CD4-positive, alpha-beta T cell treated with Interleukin-21 for 1 hour (primary cell): Measurements from ENCODE around the gene ERGIC3.
"Not testable (repeated sequence)": the region's sequence is repeated elsewhere in the genome, so short reads cannot be mapped to it uniquely, and the experiment has no call there.

Experiments used
- DNase-seq: peaks from one replicate; pipeline ENCODE4 v3.0.0-alpha.2; 2020

The ERGIC3 gene

DNA sequence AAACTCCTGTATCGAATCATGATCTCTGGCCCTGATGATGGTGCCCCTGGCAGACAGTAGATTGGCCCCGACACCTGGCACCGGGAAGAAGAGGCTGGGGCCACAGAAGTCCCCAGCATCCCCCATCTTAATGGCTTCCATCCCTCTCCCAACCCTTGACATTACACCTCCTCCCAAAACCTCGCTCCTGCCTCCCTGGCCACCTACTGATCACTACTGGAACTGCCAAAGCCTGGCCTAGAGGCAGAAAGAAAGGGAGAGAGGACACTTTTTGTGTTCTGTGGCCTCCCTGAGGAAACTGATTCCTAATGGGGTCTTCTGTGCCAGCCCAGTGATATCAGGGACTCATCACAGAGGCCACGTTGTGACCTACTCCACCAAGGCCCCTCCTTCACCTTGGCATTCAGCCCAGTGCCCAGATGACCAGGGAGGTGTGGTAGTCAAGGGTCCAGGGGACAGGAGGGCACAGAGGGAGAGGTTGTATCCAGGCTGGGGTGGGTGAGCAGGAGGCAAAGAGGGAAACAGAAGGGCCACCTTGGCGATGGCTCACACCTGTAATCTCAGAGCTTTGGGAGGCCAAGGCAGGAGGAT lies 18.5 kb upstream of the ERGIC3 start:
- DNase-seq = peak; percentile 13

DNA sequence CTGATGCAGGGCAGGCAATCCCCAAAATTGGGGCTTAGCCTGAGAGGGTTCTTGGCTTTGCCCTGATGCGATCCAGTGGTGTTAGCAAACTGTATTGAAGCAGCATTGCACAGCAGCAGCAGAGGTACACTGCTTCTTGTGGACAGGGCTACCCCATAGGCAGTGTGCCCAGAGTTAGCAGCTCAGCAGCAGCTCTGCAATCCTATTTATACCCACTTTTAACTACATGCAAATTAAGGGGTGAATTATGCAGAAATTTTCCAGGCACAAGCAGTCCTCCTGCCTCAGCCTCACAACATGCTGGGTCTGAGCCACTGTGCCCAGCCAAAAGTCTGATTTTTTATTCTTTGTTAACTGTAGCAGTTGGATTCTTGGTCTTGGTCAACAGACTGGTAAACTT lies 16.2 kb upstream of the ERGIC3 start:
- DNase-seq = no peak

DNA sequence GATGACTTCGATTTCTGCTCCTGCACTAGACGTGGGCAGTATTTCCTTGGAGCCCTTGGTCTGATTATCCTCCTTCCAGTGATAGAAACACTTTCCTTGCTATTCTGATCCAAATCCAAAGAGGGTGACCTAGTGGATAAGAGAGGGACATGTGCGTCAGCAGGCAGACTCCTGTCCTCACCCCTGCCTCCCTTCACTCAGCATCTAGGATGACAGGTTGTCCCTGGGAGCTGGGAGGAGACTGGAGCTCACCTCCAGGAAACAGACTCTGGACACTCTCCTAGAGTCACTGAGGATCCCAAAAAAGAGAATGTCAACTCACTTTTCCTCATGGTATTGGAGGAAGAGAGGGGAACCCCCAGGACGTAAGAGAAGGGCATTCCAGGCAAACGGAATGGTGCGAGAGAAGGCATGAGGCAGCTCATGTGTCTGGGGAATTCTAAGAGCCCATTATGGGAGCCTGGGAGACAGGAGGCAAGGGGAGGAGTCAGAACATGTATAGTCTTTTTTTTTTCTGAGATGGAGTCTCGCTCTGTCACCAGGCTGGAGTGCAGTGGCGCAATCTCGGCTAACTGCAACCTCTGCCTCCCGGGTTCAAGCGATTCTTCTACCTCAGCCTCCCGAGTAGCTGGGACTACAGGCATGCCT lies 14.6 kb upstream of the ERGIC3 start:
- no peak for DNase-seq

- no peak for DNase-seq
These were observed 12.3 kb upstream of the ERGIC3 start, which contains the start of gene C20orf173 for GRCh38 chr20:35529552-35529951. Gene C20orf173, minus strand, starts transcription at chr20:35529652. Its CDS starts 279 bp downstream, at chr20:35529373.

GRCh38 chr20:35539756-35540212 lies 2.1 kb upstream of the ERGIC3 start:
- peak; percentile 17 for DNase-seq

DNA sequence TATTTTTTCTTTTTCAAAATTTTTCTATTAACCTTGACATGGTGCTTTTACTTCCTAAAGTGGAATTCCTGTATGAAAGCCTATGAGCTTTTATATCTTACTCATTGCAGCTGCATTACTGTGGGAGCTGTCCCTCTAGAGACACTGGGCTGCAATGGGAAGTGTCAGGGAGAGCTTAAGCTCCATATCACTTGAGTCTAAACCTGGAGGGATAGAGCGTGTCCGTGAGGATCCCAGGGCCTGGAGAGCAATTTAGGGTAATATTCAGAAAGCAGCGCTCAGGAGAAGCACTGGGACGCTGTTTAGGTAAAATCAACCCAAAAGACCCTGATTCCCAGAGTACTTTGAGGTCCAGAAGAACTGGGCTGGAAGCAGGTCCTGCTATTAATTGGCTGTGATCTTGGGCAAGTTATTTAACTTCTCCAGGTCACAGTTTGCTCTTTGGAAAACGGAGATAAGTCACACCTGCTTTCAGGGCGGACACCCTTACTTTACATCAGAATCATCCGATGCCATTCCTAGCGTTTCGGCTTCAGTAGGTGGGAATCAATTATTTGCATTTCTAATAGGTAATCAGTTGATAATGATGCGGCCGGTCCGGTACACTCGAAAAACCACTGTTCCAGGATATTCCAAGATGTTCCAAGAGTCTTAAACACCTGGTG lies 628 bp upstream of the ERGIC3 start:
- DNase-seq = no peak

- no peak for DNase-seq
These were observed 1.1 kb downstream of the ERGIC3 start for GRCh38 chr20:35542990-35543389.

DNA sequence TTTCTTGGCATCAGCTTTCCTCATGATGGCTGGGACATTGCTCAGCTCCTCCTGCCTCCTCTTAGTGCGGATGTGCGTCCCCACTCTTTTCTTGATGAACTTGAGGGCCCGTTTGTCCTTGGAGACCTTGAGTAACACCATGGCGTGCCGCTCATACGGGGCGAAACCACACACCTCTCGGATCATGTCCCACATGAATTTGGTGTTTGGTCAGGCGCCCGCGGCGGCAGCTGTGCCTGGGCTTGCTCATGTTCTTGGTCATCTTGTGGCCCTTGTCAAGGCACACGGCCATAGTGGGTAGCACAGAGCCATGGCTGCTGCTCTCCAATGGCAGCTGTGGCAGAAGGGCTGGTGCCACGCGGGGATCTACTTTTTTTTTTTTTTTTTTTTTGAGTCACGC lies 2.6 kb downstream of the ERGIC3 start:
- DNase-seq = no peak

DNA sequence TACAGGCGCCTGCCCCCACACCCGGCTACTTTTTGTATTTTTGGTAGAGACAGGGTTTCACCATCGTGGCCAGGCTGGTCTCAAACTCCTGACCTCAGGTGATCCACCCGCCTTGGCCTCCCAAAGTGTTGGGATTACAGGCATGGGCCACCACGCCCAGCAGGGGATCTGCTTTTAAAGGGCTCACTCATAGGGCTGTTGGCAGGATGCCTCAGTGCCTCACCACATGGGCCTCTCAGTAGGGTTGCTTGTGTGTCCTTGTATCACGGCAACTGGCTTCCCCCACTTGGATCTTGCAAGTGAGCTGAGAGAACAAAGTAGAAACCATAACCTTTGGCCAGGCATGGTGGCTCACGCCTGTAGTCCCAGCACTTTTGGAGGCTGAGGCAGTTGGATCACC lies 3.1 kb downstream of the ERGIC3 start:
- not testable (repeated sequence) for DNase-seq

- DNase-seq = no peak
These were observed 4.2 kb downstream of the ERGIC3 start for GRCh38 chr20:35546127-35546526.

DNA sequence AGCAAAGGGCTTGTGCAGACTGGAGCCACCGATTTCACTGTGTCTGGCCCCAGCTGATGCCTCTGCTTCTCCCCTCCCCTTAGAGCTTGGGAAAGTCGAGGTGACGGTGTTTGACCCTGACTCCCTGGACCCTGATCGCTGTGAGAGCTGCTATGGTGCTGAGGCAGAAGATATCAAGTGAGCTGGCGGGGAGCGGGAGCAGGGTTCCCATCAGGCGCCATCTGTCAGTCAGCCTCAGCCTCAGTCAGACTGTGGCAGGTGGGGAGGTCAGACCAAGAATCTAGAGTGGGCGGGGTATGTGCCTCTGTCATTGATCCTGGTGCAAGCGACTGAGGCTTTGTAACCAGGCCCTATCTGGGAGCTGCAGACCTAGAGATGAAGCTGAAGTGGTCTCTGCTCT lies 5.5 kb downstream of the ERGIC3 start:
- no peak for DNase-seq

DNA sequence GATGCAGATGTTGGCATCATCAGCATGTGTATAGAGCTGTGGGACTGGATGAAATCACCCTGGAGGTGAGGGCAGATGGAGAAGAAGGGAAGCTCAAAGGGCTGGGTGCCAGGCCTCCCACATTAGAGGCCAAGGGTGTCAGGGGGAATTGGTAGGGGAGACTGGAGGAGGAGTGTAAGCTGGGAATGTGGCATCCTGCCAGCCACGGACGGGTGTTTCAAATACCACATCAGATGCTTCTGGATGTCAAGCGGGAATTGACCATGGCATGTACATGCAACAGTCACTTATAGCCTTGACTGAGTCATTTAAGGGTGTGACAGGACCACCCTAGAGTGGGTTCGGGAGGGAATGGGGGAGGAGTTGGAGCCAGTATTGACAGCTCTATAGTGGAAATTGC lies 9.6 kb downstream of the ERGIC3 start:
- no peak for DNase-seq

DNA sequence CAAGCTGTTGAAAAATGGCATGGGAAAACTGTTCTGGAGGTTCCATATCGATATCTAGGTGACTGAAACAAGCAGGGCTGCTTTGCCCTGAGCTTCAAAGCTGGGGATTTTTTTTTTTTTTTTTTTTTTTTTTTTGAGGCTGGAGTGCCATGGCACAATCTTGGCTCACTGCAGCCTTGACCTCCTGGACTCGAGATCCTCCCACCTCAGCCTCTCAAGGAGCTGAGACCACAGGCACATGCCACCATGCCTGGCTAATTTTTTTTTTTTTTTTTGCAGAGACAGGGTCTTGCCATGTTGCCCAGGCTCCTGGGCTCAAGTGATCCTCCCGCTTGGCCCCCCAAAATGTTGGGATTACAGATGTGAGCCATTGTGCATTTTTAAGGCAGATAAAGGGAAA lies 11.0 kb downstream of the ERGIC3 start:
- no peak for DNase-seq

GRCh38 chr20:35555461-35555860 lies 13.6 kb downstream of the ERGIC3 start:
- DNase-seq = not testable (repeated sequence)

DNA sequence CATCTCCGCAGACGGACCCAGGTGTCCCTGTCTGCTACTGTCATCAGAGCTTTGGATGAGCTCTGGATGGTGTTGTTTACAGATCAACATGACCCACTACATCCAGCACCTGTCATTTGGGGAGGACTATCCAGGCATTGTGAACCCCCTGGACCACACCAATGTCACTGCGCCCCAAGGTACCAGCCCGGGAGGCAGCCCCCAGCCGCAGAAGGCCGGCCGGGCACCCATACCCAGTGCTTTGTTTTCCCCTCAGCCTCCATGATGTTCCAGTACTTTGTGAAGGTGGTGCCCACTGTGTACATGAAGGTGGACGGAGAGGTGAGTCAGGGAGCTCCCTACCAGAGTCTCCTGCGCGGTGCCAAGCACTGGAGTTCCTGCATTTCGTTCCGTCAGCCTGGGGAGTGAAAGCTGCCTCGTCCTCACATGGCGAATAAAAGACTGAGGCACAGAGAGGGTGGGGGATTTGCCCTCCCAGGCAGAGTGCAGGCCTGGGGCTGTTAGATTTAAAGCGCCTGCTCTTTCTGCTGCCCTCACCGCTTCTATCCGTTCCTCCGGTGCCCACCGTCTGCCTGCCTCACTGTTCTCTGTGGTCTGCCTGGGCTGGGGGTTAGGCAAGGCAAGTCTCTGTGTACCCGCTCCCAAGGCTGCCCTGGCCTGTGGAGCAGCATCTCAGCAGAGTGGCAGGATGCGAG lies 14.2 kb downstream of the ERGIC3 start:
- DNase-seq = no peak

- no peak for DNase-seq
These were observed 15.0 kb downstream of the ERGIC3 start for GRCh38 chr20:35556871-35557270.

- no peak for DNase-seq
These were observed 16.6 kb downstream of the ERGIC3 start for GRCh38 chr20:35558451-35558850.

- DNase-seq = no peak
These were observed 17.3 kb downstream of the ERGIC3 start for GRCh38 chr20:35559042-35559693.

GRCh38 chr20:35560105-35560511 lies 18.2 kb downstream of the ERGIC3 start:
- no peak for DNase-seq

- DNase-seq = no peak
These were observed 18.7 kb downstream of the ERGIC3 start for GRCh38 chr20:35560541-35560940.

- peak; percentile 22 for DNase-seq
These were observed 19.4 kb downstream of the ERGIC3 start for GRCh38 chr20:35561268-35561667.

DNA sequence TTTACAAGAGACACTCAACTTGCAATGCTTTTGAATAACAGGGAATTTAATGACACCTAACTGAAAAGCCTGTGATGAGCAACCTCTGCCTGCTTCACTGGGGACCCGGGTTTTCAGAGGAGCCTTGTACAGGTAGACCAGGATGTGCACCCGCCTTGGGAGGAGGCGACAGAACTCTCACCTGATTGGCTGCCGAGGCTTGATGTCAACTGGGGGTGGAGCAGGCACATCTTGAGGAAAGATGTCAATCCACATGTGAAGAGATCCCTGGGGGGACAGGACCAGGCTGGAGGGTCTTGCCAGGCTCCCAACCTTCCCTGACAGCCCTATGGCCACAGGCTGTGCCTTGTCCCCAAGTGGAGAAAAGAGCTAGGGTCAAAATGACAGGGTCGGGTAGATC lies 19.8 kb downstream of the ERGIC3 start:
- no peak for DNase-seq

DNA sequence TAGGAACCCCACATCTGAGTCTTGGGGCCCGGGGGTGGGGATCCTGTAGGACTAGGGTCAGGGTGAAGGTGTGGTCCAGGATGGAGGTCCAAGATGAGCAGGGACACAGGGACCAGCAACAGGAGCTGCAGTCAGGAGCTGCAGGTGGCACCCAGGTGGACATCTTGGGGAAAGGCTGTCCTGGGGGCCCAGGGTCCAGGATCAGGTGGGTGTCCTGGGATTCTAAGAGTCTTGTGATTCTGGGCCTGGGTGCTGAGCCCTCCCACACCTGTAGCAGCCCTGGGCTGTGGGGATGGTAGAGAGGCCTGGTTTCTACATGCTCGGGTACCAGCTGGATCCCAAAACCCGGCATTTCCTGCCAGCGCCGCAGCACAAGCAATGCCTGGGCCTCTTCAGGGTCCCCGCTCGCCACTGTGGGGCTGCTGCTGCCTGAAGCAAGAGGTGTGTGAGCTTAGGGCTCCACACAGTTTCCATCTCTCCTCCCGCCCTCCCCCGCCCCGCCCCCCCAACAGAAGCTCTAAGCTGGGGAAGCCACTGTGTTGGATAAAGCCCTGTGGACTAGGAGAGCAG lies 20.7 kb downstream of the ERGIC3 start:
- DNase-seq = no peak
